Stomach (tissue), 9 donors: Measurements from ENCODE around the gene FUT2. TPM values are rescaled to one million over a fixed set of nuclear protein-coding genes. Genes with fewer than 3 reads are reported as not detected.

Experiments
- DNase-seq, 2 donors: peaks; one replicate each; pipeline versions ENCODE4 v3.0.0 to v3.0.0-alpha.2; 2013 to 2019
- H3K27ac ChIP-seq, 5 donors: fragments of 200-600 bp in 4 of 5; sonication (generic) in 4 of 5; one replicate each; pipeline ENCODE4 v1.5.1; 2013 to 2019; ENCODE audit warnings: mild to moderate bottlenecking in 1 of 5, moderate library complexity in 1 of 5
- H3K27me3 ChIP-seq, 3 donors: fragments of 200-600 bp; sonication (generic); one replicate each; pipeline ENCODE4 v1.5.1; 2017 to 2019; ENCODE audit warnings: mixed run types in 1 of 3
- H3K36me3 ChIP-seq, 4 donors: fragments of 200-600 bp; sonication (generic); 1 replicate in 3 of 4; 2 replicates in 1 of 4; pipeline ENCODE4 v1.5.1; 2016 to 2019
- H3K4me1 ChIP-seq, 4 donors: fragments of 200-600 bp; sonication (generic); one replicate each; pipeline ENCODE4 v1.5.1; 2016 to 2019
- H3K4me3 ChIP-seq, 4 donors: fragments of 200-600 bp; sonication (generic) in 3 of 4; one replicate each; pipeline ENCODE4 v1.5.1; 2016 to 2019; ENCODE audit warnings: mild to moderate bottlenecking in 1 of 4
- H3K9me3 ChIP-seq, 4 donors: fragments of 200-600 bp; sonication (generic); one replicate each; pipeline ENCODE4 v1.5.1; 2016 to 2019
- EP300 ChIP-seq: sonication (generic); formaldehyde crosslinking; IDR thresholded peaks from one replicate; pipeline ENCODE4 v1.6.1; 2017; ENCODE audit warnings: antibody characterized with exemption
- POLR2A ChIP-seq, 4 donors: fragments of 450-650 bp; IDR thresholded peaks; one replicate each; pipeline ENCODE4 v1.6.1; 2016; ENCODE audit warnings: antibody characterized with exemption in 4 of 4, control low read depth in 2 of 4, mild to moderate bottlenecking in 1 of 4, moderate library complexity in 1 of 4
- POLR2AphosphoS5 ChIP-seq, 3 donors: sonication (generic); formaldehyde crosslinking; IDR thresholded peaks; one replicate each; pipeline ENCODE4 v1.6.1; 2016; ENCODE audit warnings: antibody characterized with exemption in 3 of 3
- WGBS, 5 donors: extraction: QIAGEN DNeasy Blood & Tissue Kit in 3 of 5; methylation state at CpG; one replicate each; pipeline versions ENCODE4 v1.1.5 to v1.1.7; 2013 to 2018; 5-methylcytosine and 5-hydroxymethylcytosine counted together
- intact Hi-C: fragments of 100-400 bp; cut with DNase I; formaldehyde crosslinking; loops from one replicate; pipeline ENCODE4 v1.15.1; 2023; ENCODE audit warnings: low total_unique reads
- polyA plus RNA-seq, 3 donors: library from polyadenylated mRNA; stranded (reverse); fragments of 200-250 nt; gene quantifications; one replicate each; pipeline ENCODE4 v1.2.3, GENCODE V29; 2013
- total RNA-seq, 5 donors: library from RNA; depleted of rRNA; stranded (reverse); fragments of >200 nt; gene quantifications; one replicate each; pipeline versions ENCODE4 v1.1.0 to v1.2.3, GENCODE V29; 2014 to 2016
- TF ChIP-seq, protein P1 (sequence below), 7 experiments: fragments of 450-650 bp in 4 of 7; fragments of 200-600 bp in 3 of 7; sonication (generic) in 3 of 7; IDR thresholded peaks; one replicate each; pipeline ENCODE4 v1.5.1; 2016 to 2019; ENCODE audit warnings: antibody characterized with exemption in 7 of 7, control low read depth in 2 of 7, mild to moderate bottlenecking in 1 of 7
- donor health status: healthy with polysubstance abuse.
- donor health status: Bipolar disorder and iron deficiency.
- donor health status: healthy.

The FUT2 gene
- total and polyA plus RNA-seq, 8 donors: 22.7 to 76.8 (median 31.1) TPM

DNA sequence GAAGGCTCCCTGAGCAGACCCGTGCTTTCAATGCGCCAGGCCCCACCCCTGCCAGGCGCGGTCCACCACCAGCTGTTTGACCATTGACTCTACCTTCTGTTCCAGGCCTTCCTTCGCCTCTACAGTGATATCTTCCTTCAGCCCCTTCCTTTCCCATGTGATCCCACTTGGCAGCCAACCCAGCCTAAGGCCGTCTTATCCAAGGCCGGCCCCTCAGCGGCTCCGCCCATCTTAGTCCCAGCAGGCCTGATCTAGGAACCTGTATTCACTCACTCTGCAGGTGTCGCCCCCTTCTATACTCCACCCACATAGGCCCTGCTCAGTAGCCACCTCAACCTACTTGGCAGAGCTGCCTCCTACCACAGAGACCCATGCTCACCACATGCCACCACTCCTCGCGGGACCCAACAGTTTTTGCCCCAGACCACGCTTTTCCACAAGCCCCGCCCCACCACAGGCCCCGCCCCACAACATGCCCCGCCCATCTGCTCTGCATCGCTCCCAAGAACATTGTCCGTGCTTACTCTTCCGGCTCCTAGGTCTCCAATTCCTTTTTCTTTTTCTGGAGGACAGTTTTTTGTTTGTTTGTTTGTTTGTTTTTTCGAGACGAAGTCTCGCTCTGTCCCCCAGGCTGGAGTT lies 41.7 kb downstream of the FUT2 start:
- H3K27me3 ChIP-seq: peaks cover 0 to 27% (median 0%) of the 10 kb centered on the region in 3 donors
- intact Hi-C loops: no loop called here
- DNase-seq: peak; percentile 78 to 89
- 31 to 49% (median 46%) methylated on average over 22 of the region's 22 CpGs for WGBS, 5 donors
- peak overlapping the region in 2 of 4 donors; percentile 3 to 69 for H3K4me3 ChIP-seq
- no peaks in the 10 kb centered on the region for H3K9me3 ChIP-seq
- H3K4me1 ChIP-seq: peaks cover 27 to 48% (median 36%) of the 10 kb centered on the region in 4 donors
- H3K36me3 ChIP-seq: peaks cover 0 to 12% (median 3%) of the 10 kb centered on the region in 4 donors
- TF ChIP-seq EP300: no peak
- TF ChIP-seq, protein P1, sequence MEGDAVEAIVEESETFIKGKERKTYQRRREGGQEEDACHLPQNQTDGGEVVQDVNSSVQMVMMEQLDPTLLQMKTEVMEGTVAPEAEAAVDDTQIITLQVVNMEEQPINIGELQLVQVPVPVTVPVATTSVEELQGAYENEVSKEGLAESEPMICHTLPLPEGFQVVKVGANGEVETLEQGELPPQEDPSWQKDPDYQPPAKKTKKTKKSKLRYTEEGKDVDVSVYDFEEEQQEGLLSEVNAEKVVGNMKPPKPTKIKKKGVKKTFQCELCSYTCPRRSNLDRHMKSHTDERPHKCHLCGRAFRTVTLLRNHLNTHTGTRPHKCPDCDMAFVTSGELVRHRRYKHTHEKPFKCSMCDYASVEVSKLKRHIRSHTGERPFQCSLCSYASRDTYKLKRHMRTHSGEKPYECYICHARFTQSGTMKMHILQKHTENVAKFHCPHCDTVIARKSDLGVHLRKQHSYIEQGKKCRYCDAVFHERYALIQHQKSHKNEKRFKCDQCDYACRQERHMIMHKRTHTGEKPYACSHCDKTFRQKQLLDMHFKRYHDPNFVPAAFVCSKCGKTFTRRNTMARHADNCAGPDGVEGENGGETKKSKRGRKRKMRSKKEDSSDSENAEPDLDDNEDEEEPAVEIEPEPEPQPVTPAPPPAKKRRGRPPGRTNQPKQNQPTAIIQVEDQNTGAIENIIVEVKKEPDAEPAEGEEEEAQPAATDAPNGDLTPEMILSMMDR (IDR thresholded peaks at IDR 0.05): no peak
- TF ChIP-seq POLR2A (IDR thresholded peaks at IDR 0.05): no peak
- no peak for TF ChIP-seq POLR2AphosphoS5 (IDR thresholded peaks at IDR 0.05)
- H3K27ac ChIP-seq: peak overlapping the region in 3 of 5 donors; percentile 7 to 82 (median 71)

DNA sequence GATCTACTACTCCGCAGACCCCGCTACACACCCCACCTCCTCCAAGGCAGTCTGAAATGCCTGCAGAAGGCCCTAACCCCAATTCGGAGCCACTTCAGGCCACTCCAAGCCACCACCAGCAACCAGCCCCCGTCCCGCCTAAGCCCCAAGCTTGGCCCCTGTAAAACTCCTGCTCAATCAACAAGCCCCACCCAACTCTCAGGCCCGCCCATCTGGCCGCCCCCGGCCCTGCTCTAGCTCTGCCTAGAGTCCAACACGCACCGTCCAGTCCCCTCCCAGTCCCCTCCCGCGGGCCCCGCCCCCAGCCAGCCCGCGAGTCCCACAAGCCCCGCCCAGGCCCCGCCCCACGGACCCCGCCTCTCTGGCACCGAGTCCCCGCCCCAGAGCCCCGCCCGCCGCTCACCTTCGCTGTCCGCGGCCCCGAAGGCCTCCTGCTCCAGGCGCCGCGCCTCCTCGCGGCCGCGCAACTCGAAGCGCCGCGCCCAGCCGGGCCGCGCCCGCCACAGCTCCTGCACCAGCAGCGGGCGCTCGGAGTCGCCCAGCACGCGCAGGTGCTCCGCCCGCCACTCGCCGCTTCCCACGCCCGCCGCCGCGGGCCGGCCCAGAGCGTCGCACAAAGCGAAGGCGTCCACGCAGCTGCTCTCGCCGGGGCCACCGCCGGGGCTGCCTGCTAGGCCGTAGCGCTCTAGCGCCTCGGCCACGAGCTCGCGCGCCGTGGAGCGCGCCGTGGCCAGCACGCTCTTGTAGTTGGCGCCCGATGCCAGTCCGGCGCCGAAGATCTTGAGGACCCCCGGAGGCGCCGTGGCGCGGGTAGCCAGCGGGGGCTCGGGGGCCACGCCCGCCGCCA lies 43.0 kb downstream of the FUT2 start:
- no peak for TF ChIP-seq EP300
- TF ChIP-seq, protein P1 (IDR thresholded peaks at IDR 0.05): peak in 3 of 7 experiments; percentile 21 to 81 (median 51)
- peak in 2 of 3 donors; percentile 51 to 76 for TF ChIP-seq POLR2AphosphoS5 (IDR thresholded peaks at IDR 0.05)
- Histone ChIP-seq H3K27me3 (peaks cover 0 to 27% (median 0%) of the 10 kb centered on the region in 3 donors), H3K27ac (peak overlapping the region; percentile 77 to 91 (median 82)), H3K36me3 (peaks cover 0 to 4% (median 0%) of the 10 kb centered on the region in 4 donors), H3K9me3 (no peaks in the 10 kb centered on the region), H3K4me3 (peak overlapping the region; percentile 51 to 69 (median 56)), H3K4me1 (peaks cover 27 to 48% (median 36%) of the 10 kb centered on the region in 4 donors)
- 1 to 19% (median 2%) methylated on average over 7 to 93 of the region's 96 CpGs for WGBS, 5 donors
- DNase-seq: peak; percentile 96 to 97
- intact Hi-C loops: no loop called here

DNA sequence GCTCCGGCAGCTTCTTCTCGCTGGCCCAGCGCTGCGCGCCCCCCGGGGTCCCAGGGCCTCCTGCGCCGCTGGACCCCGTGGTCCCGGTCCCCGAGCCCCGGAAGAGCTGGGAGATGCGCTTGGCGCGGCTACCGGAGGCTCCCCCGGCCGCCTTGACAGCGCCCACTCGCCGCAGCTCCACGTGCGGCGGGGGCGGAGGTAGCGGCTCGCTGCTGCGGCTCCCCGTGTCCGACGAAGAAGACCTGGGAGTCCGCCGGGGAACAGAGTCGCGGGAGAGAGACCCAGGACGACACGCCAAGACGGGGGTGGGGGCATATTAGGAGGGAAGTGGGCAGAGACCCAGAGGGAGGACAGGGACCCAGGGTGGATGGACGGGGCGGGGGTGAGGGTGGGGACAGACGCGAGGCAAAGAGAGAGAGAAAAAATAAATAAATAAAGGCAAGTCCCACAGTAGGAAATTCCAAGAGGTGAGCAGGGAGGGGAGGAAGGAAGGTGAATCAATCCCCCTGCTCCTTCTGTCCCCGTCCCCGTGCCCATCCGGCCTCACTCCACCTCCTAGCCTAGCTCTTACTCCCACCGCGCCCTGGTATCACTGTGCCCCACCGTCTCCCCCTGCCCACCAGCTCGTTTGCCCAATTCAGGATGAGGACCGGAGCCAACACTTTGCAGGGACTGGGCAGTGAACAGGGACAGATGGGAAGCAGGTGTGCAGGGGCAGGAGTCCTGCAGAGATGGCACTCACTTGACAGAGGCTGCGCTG lies 43.8 kb downstream of the FUT2 start:
- H3K27ac ChIP-seq: peak overlapping the region; percentile 77 to 91 (median 82)
- peak overlapping the region; percentile 51 to 69 (median 56) for H3K4me3 ChIP-seq
- peak in 1 of 2 donors; percentile 55 for DNase-seq
- peaks cover 27 to 48% (median 36%) of the 10 kb centered on the region in 4 donors for H3K4me1 ChIP-seq
- peaks cover 0 to 27% (median 0%) of the 10 kb centered on the region in 3 donors for H3K27me3 ChIP-seq
- 5 to 8% (median 6%) methylated on average over 36 to 51 of the region's 51 CpGs for WGBS, 5 donors
- no peaks in the 10 kb centered on the region for H3K9me3 ChIP-seq
- intact Hi-C loops: loop anchor here (10.0 kb wide), 1 partner anchor 95 kb away; the partner anchor contains the start of gene CA11
- peaks cover 0 to 2% (median 0%) of the 10 kb centered on the region in 4 donors for H3K36me3 ChIP-seq
- no peak for TF ChIP-seq EP300
- TF ChIP-seq POLR2A (IDR thresholded peaks at IDR 0.05): no peak
- TF ChIP-seq, protein P1 (IDR thresholded peaks at IDR 0.05): no peak
- no peak for TF ChIP-seq POLR2AphosphoS5 (IDR thresholded peaks at IDR 0.05)
